CD1c-positive myeloid dendritic cell (primary cell): ENCODE data around the gene USE1.
A peak's percentile ranks its signal among the peaks of the same experiment; 100 is the strongest.

Experiments
- DNase-seq: peaks from one replicate; pipeline ENCODE4 v3.0.0-alpha.2; 2016; ENCODE audit errors: extremely low spot score

USE1 gene

DNA sequence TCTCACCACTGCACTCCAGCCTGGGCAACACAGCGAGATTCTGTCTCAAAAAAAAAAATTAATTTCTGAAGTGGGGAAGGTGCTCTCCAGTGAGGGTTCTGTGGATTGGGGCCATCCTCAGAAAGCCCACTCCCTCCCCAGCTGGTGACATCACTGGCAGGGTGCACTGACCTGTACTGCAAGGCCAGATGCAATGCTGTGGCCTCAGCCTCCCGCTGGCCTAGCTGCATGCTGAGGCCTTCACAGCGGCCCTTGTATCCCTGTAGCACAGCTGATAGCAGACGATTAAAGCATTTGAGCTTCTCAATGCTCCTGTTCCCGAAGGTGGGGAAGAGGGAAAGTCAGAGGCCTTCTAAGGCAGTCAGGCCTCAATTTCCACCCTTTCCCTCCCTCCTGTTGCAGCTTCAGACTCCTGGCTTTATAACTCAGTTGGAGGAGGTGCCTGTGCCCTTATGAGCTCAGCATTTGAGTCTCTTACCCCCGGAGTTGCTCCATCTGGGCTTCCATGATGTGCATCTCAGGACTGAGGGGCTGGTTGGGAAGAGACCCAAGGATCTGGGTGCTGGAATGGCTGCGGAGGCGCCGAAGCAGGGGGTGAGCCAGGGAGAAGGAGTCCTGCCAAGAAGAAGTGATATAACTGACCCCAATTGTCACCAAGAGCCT is 44.1 kb downstream of the USE1 start:
- DNase-seq = no peak

DNA sequence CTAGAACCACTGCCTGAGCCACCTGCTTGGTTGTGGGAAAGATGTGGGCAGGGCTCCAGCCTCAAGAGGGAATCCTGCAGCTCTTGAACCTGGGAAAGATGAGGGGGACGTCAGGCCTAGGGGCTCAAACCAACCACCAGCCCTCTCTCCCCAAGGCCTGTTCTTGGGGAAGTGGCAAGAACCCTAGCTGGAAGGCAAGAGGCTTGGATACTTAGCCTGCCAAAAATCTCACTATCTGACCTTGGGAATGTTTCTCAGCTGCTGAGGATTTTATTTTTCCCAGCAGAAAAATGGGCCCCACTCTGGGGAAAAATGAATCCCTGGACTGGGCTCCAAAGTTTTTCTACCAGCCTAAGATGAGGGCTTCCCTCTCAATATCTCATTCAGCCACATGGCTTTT is 44.8 kb downstream of the USE1 start:
- no peak for DNase-seq

DNA sequence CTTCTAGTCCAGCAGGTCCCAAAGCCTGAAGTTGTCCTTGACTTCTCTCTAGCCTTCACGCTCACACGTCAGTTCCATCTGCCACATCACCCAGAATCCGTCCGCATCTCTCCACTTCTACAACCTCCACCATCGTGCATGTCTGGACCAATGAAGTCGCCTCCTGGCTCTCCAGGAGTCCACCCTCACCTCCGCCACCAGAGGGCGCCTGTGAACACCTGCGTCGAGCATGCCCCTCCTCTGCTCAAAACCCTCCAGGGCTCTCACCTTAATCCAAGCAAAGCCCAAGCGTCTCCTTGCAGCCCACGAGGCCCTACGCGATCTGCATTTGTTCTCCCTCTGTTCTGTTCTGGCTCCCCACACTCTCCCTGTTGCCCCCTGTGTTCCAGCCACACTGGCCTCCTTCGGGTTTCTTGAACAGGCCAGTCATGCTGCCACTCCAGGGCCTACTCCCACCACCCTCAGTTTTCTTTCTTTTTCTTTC is 45.7 kb downstream of the USE1 start:
- peak; percentile 91 for DNase-seq

DNA sequence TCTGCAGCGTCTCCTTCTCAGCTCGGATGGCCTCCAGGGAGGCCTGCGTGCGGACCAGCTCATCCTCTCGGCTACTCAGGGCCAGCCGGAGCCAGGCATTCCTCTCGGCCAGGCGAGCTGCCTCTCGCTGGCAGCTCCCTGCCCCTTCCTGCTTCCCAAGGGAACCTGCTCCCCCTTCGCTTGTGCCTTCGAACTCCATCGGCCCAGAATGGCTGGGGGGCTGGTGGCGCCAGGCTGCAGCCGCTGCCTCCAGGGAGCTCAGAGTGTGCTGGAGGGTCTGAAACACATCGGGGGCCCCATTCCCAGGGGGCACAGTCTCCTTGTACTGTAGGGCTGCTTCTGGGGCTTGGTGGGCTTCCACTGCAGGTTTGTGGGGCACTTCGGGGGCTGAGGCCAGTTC is 47.4 kb downstream of the USE1 start:
- no peak for DNase-seq

DNA sequence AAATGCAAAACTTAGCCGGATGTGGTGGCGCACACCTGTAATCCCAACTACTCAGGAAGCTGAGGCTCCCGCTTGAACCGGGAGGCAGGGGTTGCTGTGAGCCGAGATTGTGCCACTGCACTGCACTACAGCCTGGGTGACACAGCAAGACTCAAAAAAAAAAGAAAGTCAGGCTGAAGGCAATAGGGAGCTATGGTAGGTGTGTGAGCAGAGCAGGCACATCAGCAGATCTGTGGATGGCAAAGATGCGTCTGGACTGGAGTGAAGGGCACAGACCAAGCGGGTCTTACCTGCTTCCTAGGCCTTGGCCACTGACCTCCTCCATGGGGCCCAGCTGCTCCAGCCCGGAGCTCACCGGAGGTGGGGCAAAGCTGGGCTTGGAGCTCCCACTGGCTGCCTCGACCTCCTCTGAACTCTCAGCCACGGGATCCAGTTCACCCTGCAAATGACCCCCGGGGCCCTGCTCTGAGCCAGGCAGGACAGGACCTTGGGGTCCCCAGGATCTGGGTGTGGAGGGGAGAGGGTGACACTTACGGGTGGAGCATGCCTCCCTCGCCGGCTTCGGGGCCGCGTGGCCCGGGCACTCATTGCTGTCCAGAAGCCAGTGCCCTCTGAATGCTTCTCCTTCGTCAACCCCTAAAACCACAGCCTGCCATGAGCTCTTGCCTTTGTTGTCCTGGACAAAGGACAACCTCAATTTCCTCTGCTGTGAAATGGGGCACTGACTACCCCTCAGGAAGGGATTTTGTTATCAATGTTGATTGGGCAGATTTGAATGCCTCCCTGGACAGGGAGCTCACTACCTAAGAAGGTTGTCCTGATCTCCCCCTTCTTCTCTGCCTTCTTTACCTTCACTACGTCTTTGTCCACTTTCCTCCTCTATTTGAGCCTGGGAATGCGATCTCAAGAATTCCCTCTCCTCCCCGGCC is 48.8 kb downstream of the USE1 start:
- no peak for DNase-seq

DNA sequence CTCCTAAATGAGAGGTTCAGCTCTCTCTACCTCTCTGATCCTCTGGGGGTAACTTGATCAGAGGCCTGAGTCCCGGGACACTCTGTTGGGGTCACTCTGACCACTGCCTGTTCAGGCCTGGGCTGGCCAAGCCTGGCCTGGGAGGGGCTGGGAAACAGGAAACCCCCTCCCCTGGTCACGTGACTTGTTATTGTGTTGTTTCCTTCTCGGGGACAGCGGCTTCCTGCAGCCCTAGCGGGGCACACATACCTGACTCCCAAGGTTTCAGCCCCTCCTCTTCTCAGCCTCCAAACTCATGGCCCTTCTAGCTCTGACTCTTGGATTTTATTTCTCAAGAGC is 49.5 kb downstream of the USE1 start, which contains the start of gene USHBP1:
Gene USHBP1 (minus strand): TSS at position 105 of the 339 bp plus-strand sequence. CDS start 446 bp downstream, outside the sequence.
- no peak for DNase-seq

DNA sequence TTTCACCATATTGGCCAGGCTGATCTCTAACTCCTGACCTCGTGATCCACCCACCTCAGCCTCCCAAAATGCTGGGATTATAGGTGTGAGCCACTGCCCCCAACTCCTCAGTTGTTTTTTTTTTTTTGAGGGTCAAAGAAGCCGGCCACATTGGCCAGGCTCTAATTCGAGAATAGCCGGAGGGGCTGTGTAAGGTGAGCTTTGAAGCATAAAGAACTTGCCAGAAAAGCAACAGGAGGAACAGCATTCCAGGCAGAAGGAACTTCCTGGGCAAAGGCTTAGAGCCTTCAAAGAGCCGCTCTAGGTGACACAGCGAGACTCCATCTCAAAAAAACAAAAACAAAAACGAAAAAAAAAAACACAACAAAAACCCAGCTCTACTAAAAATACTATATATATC is 50.9 kb downstream of the USE1 start:
- DNase-seq = no peak

DNA sequence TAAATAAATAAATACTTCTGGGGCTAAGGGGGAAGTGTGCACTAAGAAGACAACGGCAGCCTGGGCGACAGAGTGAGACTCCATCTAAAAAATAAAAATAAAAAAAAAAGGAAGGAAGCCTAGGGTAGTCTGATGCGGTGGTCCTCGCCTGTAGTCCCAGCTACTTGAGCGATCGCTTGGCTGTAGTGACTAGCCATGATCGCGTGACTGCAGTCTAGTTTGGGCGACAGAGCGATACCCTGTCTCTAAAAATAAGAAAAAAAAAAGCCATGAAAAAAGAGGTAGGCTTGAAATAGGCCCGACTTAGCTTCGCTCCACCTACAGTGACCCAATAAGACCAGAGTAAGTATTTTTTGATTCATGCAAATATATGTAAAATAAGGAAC is 51.4 kb downstream of the USE1 start:
- no peak for DNase-seq

DNA sequence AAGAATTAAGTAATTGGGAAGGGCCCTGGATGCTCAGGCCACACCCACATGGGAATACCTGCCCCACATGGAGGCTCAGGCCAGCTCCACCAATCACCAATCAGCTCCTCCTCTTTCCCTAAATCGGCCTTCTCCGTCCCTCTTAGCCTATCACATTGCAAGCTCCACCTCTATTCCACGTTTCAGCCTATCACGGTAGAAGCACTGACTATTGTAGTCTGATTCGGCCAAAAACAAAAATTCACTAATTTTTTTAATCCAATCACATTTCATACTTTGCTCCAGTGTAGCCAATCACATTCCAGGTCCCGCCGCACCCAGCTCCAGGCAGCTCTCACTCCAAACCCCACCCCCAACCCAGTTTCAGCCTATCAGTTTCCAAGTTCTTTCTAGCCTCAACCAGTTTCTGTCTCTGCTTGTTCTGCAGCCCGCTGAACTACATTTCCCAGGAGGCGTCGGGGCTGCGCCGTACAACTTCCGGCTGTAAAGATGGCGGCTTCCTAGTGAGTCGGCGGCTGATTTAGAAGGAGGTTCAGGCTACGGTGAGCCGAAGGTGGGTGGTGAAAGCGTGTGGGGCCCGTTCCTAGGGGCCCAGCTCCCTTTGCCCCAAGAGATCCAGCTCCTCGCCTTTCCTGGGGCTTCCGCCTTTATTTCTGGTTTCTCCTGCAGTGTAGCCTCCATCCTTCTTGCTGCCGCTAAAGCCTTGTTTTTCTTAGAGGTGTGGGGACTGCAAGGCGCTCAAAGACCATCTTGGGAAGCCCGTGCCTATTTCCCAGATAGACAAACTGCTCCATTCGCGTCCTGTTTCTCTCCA is 52.0 kb downstream of the USE1 start, which contains the start of gene BABAM1:
Gene BABAM1 (plus strand): TSS at position 469 of the 814 bp plus-strand sequence. CDS start 1,364 bp downstream, outside the sequence.
- DNase-seq = peak; percentile 98

DNA sequence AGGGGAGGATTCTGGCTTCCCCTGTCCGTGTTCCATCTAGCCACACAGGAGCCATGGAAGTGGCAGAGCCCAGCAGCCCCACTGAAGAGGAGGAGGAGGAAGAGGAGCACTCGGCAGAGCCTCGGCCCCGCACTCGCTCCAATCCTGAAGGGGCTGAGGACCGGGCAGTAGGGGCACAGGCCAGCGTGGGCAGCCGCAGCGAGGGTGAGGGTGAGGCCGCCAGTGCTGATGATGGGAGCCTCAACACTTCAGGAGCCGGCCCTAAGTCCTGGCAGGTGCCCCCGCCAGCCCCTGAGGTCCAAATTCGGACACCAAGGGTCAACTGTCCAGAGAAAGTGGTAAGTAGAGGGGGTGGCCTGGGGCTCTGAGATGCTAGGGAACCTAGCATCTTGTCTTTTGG is 53.6 kb downstream of the USE1 start:
- no peak for DNase-seq
